B cell (primary cell): ENCODE data around the gene CROCC.

Experiments used
- CTCF ChIP-seq: fragments of 200-600 bp; IDR thresholded peaks from one replicate; pipeline ENCODE4 v1.8.0; 2022; ENCODE audit warnings: antibody characterized with exemption, mild to moderate bottlenecking
- EZH2 ChIP-seq: IDR thresholded peaks from 2 replicates; pipeline ENCODE4 v1.6.1; 2012; ENCODE audit warnings: borderline replicate concordance, low read depth, mild to moderate bottlenecking, moderate library complexity, low read length; ENCODE audit not compliant: insufficient read depth, poor library complexity, severe bottlenecking

GRCh38 chr1:17012775-17013490 lies 91.2 kb downstream of the CROCC start:
- TF ChIP-seq CTCF (no peak), EZH2 (no peak)
